ENCODE measurements around the gene LDB2. TPM values are rescaled to one million over a fixed set of nuclear protein-coding genes. Genes with fewer than 3 reads are reported as not detected.

LDB2 gene
- total RNA-seq, 1 experiment from 2014 or later = not detected

GRCh38 chr4:16642897-16643296 is 255.5 kb downstream of the LDB2 start:
- H3K79me2 ChIP-seq (ENCODE audit: low read length) = no peaks in the 10 kb centered on the region
- H3K9me2 ChIP-seq (replicated peaks; ENCODE audit: low read length) = no peaks in the 10 kb centered on the region
- intact Hi-C loops (cut with micrococcal nuclease) = no loop called here
- H3K36me3 ChIP-seq (ENCODE audit: low read depth, low read length) = no peaks in the 10 kb centered on the region
- ATAC-seq (peak; percentile 45), DNase-seq (peak; percentile 46)
- H3K4me3 ChIP-seq (ENCODE audit: low read length) = no peak overlapping the region
- no peaks in the 10 kb centered on the region for H3K4me1 ChIP-seq (ENCODE audit: insufficient read depth, low read length)
- H2AFZ ChIP-seq (ENCODE audit: low read length) = no peak overlapping the region
- no peak overlapping the region for H3K4me2 ChIP-seq (ENCODE audit: low read length)
- no peak for TF ChIP-seq EZH2 (IDR thresholded peaks at IDR 0.05; ENCODE audit: low read length, unreplicated experiment)
- TF ChIP-seq, protein P1, sequence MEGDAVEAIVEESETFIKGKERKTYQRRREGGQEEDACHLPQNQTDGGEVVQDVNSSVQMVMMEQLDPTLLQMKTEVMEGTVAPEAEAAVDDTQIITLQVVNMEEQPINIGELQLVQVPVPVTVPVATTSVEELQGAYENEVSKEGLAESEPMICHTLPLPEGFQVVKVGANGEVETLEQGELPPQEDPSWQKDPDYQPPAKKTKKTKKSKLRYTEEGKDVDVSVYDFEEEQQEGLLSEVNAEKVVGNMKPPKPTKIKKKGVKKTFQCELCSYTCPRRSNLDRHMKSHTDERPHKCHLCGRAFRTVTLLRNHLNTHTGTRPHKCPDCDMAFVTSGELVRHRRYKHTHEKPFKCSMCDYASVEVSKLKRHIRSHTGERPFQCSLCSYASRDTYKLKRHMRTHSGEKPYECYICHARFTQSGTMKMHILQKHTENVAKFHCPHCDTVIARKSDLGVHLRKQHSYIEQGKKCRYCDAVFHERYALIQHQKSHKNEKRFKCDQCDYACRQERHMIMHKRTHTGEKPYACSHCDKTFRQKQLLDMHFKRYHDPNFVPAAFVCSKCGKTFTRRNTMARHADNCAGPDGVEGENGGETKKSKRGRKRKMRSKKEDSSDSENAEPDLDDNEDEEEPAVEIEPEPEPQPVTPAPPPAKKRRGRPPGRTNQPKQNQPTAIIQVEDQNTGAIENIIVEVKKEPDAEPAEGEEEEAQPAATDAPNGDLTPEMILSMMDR (conservative IDR thresholded peaks at IDR 0.05; ENCODE audit: low read depth, low read length) = peak; percentile 47
- H3K27ac ChIP-seq (ENCODE audit: low read length) = no peak overlapping the region
- BruUV-seq (replicated peaks) = no TSS peak
- CTCF ChIA-PET = no interaction called here
- H3K9ac ChIP-seq (ENCODE audit: low read length) = no peak overlapping the region
- H3K27me3 ChIP-seq (ENCODE audit: low read length) = peaks cover 75% of the 10 kb centered on the region
- no peaks in the 10 kb centered on the region for H3F3A ChIP-seq (ENCODE audit: low read length, unreplicated experiment)
- POLR2A ChIA-PET (ENCODE audit: unreplicated experiment) = no interaction called here
- H4K20me1 ChIP-seq (ENCODE audit: low read length) = no peaks in the 10 kb centered on the region
- H3K9me3 ChIP-seq (ENCODE audit: low read length) = no peaks in the 10 kb centered on the region

DNA sequence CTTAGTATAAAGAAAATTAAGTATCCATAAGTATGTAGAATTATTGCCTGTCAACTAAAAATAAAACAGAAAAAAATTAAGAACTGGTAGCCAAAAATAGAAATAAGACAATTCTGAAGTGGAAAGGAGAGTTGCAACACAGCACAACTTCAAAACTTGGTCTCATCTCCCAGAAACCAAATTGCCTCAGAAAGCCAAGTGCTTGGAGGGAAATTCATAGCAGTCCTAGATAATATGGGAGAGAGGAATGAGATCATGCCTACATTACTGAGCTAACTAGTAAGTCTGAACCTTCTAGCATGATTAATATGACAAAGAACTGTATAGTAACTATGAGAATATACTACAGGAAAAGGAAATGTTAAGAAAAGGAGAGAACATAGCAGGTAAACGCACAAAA is 256.5 kb downstream of the LDB2 start:
- Histone ChIP-seq H3K36me3 (ENCODE audit: low read depth, low read length) (no peaks in the 10 kb centered on the region), H3K27ac (ENCODE audit: low read length) (no peak overlapping the region), H3K4me1 (ENCODE audit: insufficient read depth, low read length) (no peaks in the 10 kb centered on the region), H2AFZ (ENCODE audit: low read length) (no peak overlapping the region), H3K4me2 (ENCODE audit: low read length) (no peak overlapping the region), H3K27me3 (ENCODE audit: low read length) (peaks cover 78% of the 10 kb centered on the region), H3K9ac (ENCODE audit: low read length) (no peak overlapping the region), H3F3A (ENCODE audit: low read length, unreplicated experiment) (no peaks in the 10 kb centered on the region), H4K20me1 (ENCODE audit: low read length) (no peaks in the 10 kb centered on the region), H3K9me3 (ENCODE audit: low read length) (no peaks in the 10 kb centered on the region), H3K4me3 (ENCODE audit: low read length) (no peak overlapping the region), H3K9me2 (replicated peaks; ENCODE audit: low read length) (no peaks in the 10 kb centered on the region), H3K79me2 (ENCODE audit: low read length) (no peaks in the 10 kb centered on the region)
- CTCF ChIA-PET = no interaction called here
- TF ChIP-seq, protein P1 (conservative IDR thresholded peaks at IDR 0.05; ENCODE audit: low read depth, low read length) = no peak
- no peak for TF ChIP-seq EZH2 (IDR thresholded peaks at IDR 0.05; ENCODE audit: low read length, unreplicated experiment)
- TF ChIP-seq EZH2phosphoT487 (IDR thresholded peaks at IDR 0.05; ENCODE audit: borderline replicate concordance, low read length) = no peak
- intact Hi-C loops (cut with micrococcal nuclease) = no loop called here
- no TSS peak for BruUV-seq (replicated peaks)
- POLR2A ChIA-PET (ENCODE audit: unreplicated experiment) = no interaction called here
- DNase-seq (no peak), ATAC-seq (no peak)

DNA sequence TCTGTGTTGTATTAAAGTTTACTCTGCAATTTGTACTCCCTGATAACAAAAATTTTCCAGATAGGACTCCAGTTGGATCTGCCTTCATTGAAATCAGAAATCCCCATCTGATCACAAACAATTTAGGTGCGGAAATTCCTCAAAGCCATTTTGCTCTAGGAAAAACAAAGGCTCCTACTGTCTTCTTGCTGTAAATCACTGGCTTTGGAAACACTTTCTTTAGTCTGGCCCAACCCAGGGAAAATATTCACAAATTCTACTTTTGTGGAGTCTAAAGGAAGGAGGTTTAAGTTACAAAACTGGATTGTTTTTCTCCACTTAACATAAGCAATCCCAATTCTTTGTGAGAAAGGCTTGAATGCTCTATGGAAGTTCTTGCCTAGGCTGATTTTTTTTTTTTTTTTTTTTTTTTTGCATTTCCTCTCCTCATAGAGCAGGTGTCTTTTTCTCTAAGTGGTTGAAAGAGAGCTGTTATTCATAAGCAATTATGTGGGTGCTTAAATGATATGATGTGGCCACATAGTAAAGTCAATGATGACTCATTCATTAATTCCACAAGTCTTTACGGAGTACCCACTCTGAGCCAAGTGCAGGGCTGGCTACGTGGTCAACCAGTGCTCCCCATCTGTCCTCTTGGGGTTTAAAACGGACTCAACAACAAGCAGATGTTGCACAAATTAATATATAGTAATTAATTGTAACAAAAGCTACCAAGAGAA is 261.4 kb downstream of the LDB2 start:
- Histone ChIP-seq H4K20me1 (ENCODE audit: low read length) (no peaks in the 10 kb centered on the region), H3K9me2 (replicated peaks; ENCODE audit: low read length) (no peaks in the 10 kb centered on the region), H3K4me1 (ENCODE audit: insufficient read depth, low read length) (no peaks in the 10 kb centered on the region), H3K79me2 (ENCODE audit: low read length) (no peaks in the 10 kb centered on the region), H3K27ac (ENCODE audit: low read length) (no peak overlapping the region), H3K27me3 (ENCODE audit: low read length) (peaks cover 48% of the 10 kb centered on the region), H3K9ac (ENCODE audit: low read length) (no peak overlapping the region), H3K36me3 (ENCODE audit: low read depth, low read length) (no peaks in the 10 kb centered on the region), H3F3A (ENCODE audit: low read length, unreplicated experiment) (no peaks in the 10 kb centered on the region), H3K4me3 (ENCODE audit: low read length) (no peak overlapping the region), H2AFZ (ENCODE audit: low read length) (no peak overlapping the region), H3K4me2 (ENCODE audit: low read length) (no peak overlapping the region), H3K9me3 (ENCODE audit: low read length) (no peaks in the 10 kb centered on the region)
- POLR2A ChIA-PET (ENCODE audit: unreplicated experiment) = no interaction called here
- intact Hi-C loops (cut with micrococcal nuclease) = no loop called here
- DNase-seq = no peak
- no peak for ATAC-seq
- no TSS peak for BruUV-seq (replicated peaks)
- no peak for TF ChIP-seq EZH2 (IDR thresholded peaks at IDR 0.05; ENCODE audit: low read length, unreplicated experiment)
- TF ChIP-seq EZH2phosphoT487 (IDR thresholded peaks at IDR 0.05; ENCODE audit: borderline replicate concordance, low read length) = no peak
- TF ChIP-seq, protein P1 (conservative IDR thresholded peaks at IDR 0.05; ENCODE audit: low read depth, low read length) = no peak
- CTCF ChIA-PET = no interaction called here

Measured in PC-3 (cell line).